22Rv1 (cell line): ENCODE results near the gene TPSG1.

Source experiments
- H3K27ac ChIP-seq: fragments of 450-650 bp; 2 replicates; pipeline ENCODE4 v1.5.1; 2017
- ZFX ChIP-seq: fragments of 450-650 bp; IDR thresholded peaks from 2 replicates; pipeline ENCODE4 v1.6.1; 2017; ENCODE audit warnings: antibody characterized with exemption, borderline replicate concordance
- TF ChIP-seq, protein P1 (sequence below): fragments of 450-650 bp; IDR thresholded peaks from 2 replicates; pipeline ENCODE4 v1.5.1; 2017; ENCODE audit warnings: mild to moderate bottlenecking

Gene TPSG1

GRCh38 chr16:1265090-1265630 is 40.1 kb upstream of the TPSG1 start:
- TF ChIP-seq, protein P1, sequence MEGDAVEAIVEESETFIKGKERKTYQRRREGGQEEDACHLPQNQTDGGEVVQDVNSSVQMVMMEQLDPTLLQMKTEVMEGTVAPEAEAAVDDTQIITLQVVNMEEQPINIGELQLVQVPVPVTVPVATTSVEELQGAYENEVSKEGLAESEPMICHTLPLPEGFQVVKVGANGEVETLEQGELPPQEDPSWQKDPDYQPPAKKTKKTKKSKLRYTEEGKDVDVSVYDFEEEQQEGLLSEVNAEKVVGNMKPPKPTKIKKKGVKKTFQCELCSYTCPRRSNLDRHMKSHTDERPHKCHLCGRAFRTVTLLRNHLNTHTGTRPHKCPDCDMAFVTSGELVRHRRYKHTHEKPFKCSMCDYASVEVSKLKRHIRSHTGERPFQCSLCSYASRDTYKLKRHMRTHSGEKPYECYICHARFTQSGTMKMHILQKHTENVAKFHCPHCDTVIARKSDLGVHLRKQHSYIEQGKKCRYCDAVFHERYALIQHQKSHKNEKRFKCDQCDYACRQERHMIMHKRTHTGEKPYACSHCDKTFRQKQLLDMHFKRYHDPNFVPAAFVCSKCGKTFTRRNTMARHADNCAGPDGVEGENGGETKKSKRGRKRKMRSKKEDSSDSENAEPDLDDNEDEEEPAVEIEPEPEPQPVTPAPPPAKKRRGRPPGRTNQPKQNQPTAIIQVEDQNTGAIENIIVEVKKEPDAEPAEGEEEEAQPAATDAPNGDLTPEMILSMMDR: no peak
- TF ChIP-seq ZFX: no peak
- H3K27ac ChIP-seq: no peak overlapping the region

DNA sequence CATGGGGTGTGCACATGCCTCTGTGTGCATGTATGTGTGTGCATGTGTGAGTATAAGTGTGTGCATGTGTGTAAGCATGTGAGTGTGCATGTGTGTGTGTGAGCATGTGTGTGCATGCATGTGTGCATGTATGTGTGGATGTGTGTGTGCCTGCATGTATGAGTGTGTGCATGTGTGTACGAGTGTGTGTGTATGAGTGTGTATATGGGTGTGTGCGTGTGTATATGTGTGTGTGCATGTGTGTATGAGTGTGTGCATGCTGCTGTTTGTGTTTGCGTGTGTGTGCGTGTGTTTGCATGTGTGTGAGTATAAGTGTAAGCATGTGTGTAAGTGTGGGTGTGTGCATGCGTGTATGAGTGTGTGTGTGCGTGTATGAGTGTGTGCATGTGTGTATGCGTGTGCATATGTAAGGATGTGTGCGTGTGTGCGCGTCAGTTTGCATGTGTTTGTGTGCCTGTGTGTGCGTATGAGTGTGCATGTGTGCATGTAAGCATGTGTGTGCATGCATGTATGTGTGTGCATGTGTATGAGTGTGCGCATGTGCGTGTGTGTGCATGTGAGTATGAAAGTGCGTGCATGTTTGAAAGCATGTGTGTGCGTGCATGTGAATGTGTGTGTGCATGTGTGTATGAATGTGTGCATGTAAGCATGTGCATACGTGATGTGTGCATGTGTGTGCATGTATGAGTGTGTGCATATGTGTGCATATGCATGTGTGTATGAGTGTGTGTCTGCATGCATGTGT is 39.4 kb upstream of the TPSG1 start:
- no peak overlapping the region for H3K27ac ChIP-seq
- TF ChIP-seq ZFX: no peak
- TF ChIP-seq, protein P1: no peak

- no peak overlapping the region for H3K27ac ChIP-seq
- TF ChIP-seq, protein P1: no peak
- TF ChIP-seq ZFX: no peak
Measured at GRCh38 chr16:1263591-1264344, 38.7 kb upstream of the TPSG1 start.

DNA sequence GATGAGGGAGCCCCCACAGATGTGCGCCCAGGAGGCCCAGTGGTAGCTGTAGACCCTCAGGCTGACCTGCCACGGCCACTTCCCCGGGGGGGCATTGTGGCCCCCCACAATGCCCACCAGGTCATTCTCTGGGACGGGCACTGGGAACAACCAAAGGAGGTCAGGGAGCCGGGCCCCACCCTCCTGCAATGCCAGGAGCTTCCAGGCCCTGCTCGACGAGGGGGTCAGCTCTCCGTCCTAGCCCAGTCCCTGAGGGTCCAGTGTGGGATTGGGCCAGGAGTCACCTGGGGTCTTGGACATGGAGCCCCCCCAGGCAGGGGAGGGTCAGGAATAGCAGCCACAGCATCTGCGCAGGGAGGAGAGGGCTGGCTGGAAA is 37.8 kb upstream of the TPSG1 start:
- TF ChIP-seq ZFX: no peak
- TF ChIP-seq, protein P1: no peak
- H3K27ac ChIP-seq: no peak overlapping the region

DNA sequence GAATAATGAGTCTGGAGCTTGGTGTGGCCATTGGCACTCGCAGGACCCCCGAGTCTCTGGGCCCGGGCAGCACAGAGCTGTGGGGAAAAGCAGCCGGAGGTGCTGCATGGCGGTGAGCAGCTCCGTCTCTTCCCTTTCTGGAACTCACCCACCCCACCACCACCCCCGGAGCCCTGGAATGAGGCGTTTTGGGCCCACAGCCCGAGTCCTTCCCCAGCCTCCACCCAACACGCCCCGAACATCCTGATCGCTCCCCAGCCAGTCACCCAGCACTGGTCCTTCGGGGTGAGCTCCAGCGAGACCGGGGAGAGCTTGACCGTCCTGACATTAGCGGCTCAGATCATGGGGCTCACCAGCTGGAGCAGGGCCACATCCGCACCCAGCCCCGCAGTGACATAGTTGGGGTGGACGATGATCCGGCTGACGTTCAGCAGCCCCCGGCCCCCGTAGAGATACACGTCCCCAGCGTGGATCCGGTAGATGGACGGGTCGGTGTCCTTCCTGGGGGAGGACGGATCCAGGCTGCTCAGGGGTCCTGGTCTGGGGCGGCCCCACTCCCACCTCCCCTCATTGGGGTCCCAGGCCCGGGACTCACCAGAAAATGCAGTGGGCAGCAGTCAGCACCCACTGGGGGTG is 37.3 kb upstream of the TPSG1 start:
- TF ChIP-seq, protein P1: no peak
- no peak for TF ChIP-seq ZFX

GRCh38 chr16:1261131-1261892 is 36.2 kb upstream of the TPSG1 start:
- TF ChIP-seq, protein P1: no peak
- no peak for TF ChIP-seq ZFX
- H3K27ac ChIP-seq: no peak overlapping the region

More for the DNA sequence above, 37.3 kb upstream of the TPSG1 start:
- H3K27ac ChIP-seq: no peak overlapping the region
